ENCODE results near the gene TMC6.
"Not testable (repeated sequence)": the region's sequence is repeated elsewhere in the genome, so short reads cannot be mapped to it uniquely, and the experiment has no call there.

Gene TMC6

GRCh38 chr17:78115803-78116202, 12.8 kb downstream of the TMC6 start:
- not testable (repeated sequence) for H3K4ac ChIP-seq (ENCODE audit: low read depth in 1 of 2, low read length in 2 of 2); H3K9me3 ChIP-seq (ENCODE audit: control insufficient read depth, low read length); H3K4me2 ChIP-seq (ENCODE audit: low read length, poor library complexity, severe bottlenecking); H3K18ac ChIP-seq (ENCODE audit: low read depth in 1 of 2, low read length in 2 of 2); H4K8ac ChIP-seq (ENCODE audit: low read length); DNase-seq; H2AFZ ChIP-seq (ENCODE audit: low read depth, low read length); H3K4me3 ChIP-seq (ENCODE audit: insufficient read depth in 1 of 2, low read depth in 1 of 2, low read length in 2 of 2); H3K4me1 ChIP-seq (ENCODE audit: control insufficient read depth, insufficient read depth, low read depth, low read length); H2BK5ac ChIP-seq (ENCODE audit: low read depth, low read length, poor library complexity, severe bottlenecking); H3K27ac ChIP-seq (ENCODE audit: low read length, poor library complexity, severe bottlenecking); H3K23ac ChIP-seq (ENCODE audit: low read length in 2 of 2); H3K14ac ChIP-seq (ENCODE audit: low read length in 2 of 2); H3K79me1 ChIP-seq (replicated peaks; ENCODE audit: low read length, poor library complexity, severe bottlenecking); H4K91ac ChIP-seq (ENCODE audit: low read length); H3K9ac ChIP-seq (ENCODE audit: low read length); H2BK12ac ChIP-seq (ENCODE audit: low read length in 2 of 2); H2AK5ac ChIP-seq (ENCODE audit: low read length, severe bottlenecking); H2BK120ac ChIP-seq (ENCODE audit: low read depth, low read length); H2BK15ac ChIP-seq (ENCODE audit: low read depth, poor library complexity, severe bottlenecking)
- WGBS: 97% methylated on average over 14 of the region's 18 CpGs
- H3K27me3 ChIP-seq (ENCODE audit: control insufficient read depth in 1 of 2, insufficient read depth in 1 of 2, low read length in 2 of 2): peaks cover 0 to 47% of the 10 kb centered on the region in 2 experiments
- peaks cover 0 to 73% of the 10 kb centered on the region in 2 experiments for H3K36me3 ChIP-seq (ENCODE audit: control insufficient read depth in 1 of 2, insufficient read depth in 2 of 2, low read depth in 1 of 2, low read length in 2 of 2)

- no peak overlapping the region for H3K18ac ChIP-seq (ENCODE audit: low read depth in 1 of 2, low read length in 2 of 2)
- H3K79me1 ChIP-seq (replicated peaks; ENCODE audit: low read length, poor library complexity, severe bottlenecking): peaks cover 2% of the 10 kb centered on the region
- no peak overlapping the region for H3K4me2 ChIP-seq (ENCODE audit: low read length, poor library complexity, severe bottlenecking)
- peaks cover 9% of the 10 kb centered on the region for H3K4me1 ChIP-seq (ENCODE audit: control insufficient read depth, insufficient read depth, low read depth, low read length)
- no peak overlapping the region for H2BK120ac ChIP-seq (ENCODE audit: low read depth, low read length)
- no peak overlapping the region for H2BK12ac ChIP-seq (ENCODE audit: low read length in 2 of 2)
- peak overlapping the region; percentile 49 for H2BK15ac ChIP-seq (ENCODE audit: low read depth, poor library complexity, severe bottlenecking)
- H3K4me3 ChIP-seq (ENCODE audit: insufficient read depth in 1 of 2, low read depth in 1 of 2, low read length in 2 of 2): no peak overlapping the region
- H3K9ac ChIP-seq (ENCODE audit: low read length): no peak overlapping the region
- H3K27ac ChIP-seq (ENCODE audit: low read length, poor library complexity, severe bottlenecking): no peak overlapping the region
- peaks cover 0 to 75% of the 10 kb centered on the region in 2 experiments for H3K36me3 ChIP-seq (ENCODE audit: control insufficient read depth in 1 of 2, insufficient read depth in 2 of 2, low read depth in 1 of 2, low read length in 2 of 2)
- no peak overlapping the region for H2AFZ ChIP-seq (ENCODE audit: low read depth, low read length)
- no peak overlapping the region for H3K4ac ChIP-seq (ENCODE audit: low read depth in 1 of 2, low read length in 2 of 2)
- 96% methylated on average over 23 of the region's 28 CpGs for WGBS
- no peak overlapping the region for H2BK5ac ChIP-seq (ENCODE audit: low read depth, low read length, poor library complexity, severe bottlenecking)
- H3K23ac ChIP-seq (ENCODE audit: low read length in 2 of 2): no peak overlapping the region
- no peaks in the 10 kb centered on the region for H3K9me3 ChIP-seq (ENCODE audit: control insufficient read depth, low read length)
- H4K8ac ChIP-seq (ENCODE audit: low read length): no peak overlapping the region
- no peak for DNase-seq
- no peak overlapping the region for H2AK5ac ChIP-seq (ENCODE audit: low read length, severe bottlenecking)
- peaks cover 0 to 48% of the 10 kb centered on the region in 2 experiments for H3K27me3 ChIP-seq (ENCODE audit: control insufficient read depth in 1 of 2, insufficient read depth in 1 of 2, low read length in 2 of 2)
- no peak overlapping the region for H3K14ac ChIP-seq (ENCODE audit: low read length in 2 of 2)
- H4K91ac ChIP-seq (ENCODE audit: low read length): no peak overlapping the region
Observed at GRCh38 chr17:78114831-78115723, 13.5 kb downstream of the TMC6 start.

DNA sequence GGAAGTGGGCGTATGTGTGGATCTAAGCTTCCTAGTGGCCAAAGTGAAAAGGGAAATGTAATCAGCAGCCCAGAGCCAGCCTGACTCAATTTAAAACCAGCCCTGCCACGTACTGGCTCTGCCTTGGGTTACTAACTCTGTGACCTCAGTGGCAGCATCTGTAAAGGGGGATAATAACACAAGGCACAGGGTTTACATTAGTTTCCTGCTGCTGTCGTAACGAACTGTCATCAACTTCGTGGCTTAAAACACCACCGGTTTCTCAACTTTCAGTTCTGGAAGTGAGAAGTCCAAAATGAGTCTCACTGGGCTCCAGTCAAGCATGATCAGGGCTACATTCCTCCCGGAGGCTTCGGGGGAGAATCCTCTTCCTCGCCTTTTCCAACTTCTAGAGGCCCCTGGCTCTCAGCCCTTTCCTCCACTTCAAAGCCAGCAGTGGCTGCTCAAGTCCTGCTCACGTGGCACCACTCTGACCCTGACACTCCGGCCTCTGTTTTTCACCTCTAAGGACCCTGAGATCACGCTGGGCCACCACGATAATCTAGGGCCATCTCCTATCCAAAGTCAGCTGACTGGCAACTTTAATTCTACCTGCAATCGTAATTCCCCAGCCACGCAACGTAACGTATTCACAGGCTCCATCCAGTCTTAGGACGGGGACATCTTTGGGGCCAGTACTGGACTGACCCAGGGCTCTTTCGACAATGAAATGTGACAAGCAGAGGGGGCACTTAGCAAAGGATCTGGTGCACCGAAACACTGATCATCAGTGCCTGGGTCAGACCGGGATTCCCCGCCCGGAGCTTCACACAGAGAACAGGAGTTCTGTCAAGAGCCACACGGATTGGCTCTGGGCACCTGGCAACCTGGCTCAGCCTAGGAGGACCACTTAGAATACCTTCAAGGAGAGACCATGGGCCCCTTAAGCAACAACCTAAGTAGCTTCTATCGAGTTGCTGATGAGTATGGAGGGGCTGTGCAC, 14.5 kb downstream of the TMC6 start:
- Histone ChIP-seq H3K27me3 (ENCODE audit: control insufficient read depth in 1 of 2, insufficient read depth in 1 of 2, low read length in 2 of 2) (peaks cover 0 to 48% of the 10 kb centered on the region in 2 experiments), H2BK5ac (ENCODE audit: low read depth, low read length, poor library complexity, severe bottlenecking) (no peak overlapping the region), H2BK15ac (ENCODE audit: low read depth, poor library complexity, severe bottlenecking) (peak overlapping the region; percentile 71), H3K4ac (ENCODE audit: low read depth in 1 of 2, low read length in 2 of 2) (no peak overlapping the region), H2AFZ (ENCODE audit: low read depth, low read length) (no peak overlapping the region), H3K4me2 (ENCODE audit: low read length, poor library complexity, severe bottlenecking) (no peak overlapping the region), H3K9ac (ENCODE audit: low read length) (no peak overlapping the region), H3K27ac (ENCODE audit: low read length, poor library complexity, severe bottlenecking) (no peak overlapping the region), H3K14ac (ENCODE audit: low read length in 2 of 2) (no peak overlapping the region), H3K79me1 (replicated peaks; ENCODE audit: low read length, poor library complexity, severe bottlenecking) (peaks cover 2% of the 10 kb centered on the region), H3K4me3 (ENCODE audit: insufficient read depth in 1 of 2, low read depth in 1 of 2, low read length in 2 of 2) (no peak overlapping the region), H3K23ac (ENCODE audit: low read length in 2 of 2) (no peak overlapping the region), H4K8ac (ENCODE audit: low read length) (no peak overlapping the region), H3K4me1 (ENCODE audit: control insufficient read depth, insufficient read depth, low read depth, low read length) (peaks cover 10% of the 10 kb centered on the region), H3K9me3 (ENCODE audit: control insufficient read depth, low read length) (no peaks in the 10 kb centered on the region), H2BK12ac (ENCODE audit: low read length in 2 of 2) (no peak overlapping the region), H2BK120ac (ENCODE audit: low read depth, low read length) (no peak overlapping the region), H4K91ac (ENCODE audit: low read length) (no peak overlapping the region), H3K36me3 (ENCODE audit: control insufficient read depth in 1 of 2, insufficient read depth in 2 of 2, low read depth in 1 of 2, low read length in 2 of 2) (peaks cover 0 to 75% of the 10 kb centered on the region in 2 experiments), H3K18ac (ENCODE audit: low read depth in 1 of 2, low read length in 2 of 2) (no peak overlapping the region), H2AK5ac (ENCODE audit: low read length, severe bottlenecking) (no peak overlapping the region)
- DNase-seq: no peak
- WGBS: 93% methylated on average over 25 of the region's 25 CpGs
